Measurements from ENCODE around the gene HSPA1A.

DNA sequence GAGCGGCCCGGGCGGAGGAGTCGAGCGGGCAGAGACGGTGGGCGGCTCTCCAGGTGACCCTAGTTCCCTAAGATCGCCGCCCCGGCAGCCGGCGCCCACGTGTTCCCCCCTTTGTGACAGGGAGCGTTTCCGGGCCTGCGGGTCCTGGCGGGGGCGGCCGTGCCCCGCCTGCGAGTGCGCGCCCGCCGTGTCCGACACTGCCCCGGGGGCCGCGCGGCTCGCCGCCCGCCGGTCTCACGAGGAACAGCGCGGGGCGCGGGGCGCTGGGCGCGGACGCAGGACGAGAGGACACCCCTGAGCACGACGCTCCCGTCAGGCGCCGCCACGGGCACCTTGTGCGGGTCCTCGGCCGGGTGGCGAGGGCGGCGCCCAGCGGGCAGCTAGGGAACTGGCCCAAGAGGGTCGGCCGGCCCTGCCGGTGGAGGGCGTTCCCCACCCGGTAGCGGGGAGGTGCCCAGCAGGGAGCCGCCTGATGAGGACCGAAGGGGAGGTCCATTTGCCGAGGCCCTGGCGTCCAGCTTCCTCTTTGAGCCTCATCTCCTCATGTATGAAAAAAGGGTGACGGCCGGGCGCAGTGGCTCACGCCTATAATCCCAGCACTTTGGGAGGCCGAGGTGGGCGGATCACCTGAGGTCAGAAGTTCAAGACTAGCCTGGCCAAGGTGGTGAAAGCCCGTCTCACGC, 19.6 kb upstream of the HSPA1A start, which contains the start of gene VARS1:
- TF ChIP-seq, protein P1, sequence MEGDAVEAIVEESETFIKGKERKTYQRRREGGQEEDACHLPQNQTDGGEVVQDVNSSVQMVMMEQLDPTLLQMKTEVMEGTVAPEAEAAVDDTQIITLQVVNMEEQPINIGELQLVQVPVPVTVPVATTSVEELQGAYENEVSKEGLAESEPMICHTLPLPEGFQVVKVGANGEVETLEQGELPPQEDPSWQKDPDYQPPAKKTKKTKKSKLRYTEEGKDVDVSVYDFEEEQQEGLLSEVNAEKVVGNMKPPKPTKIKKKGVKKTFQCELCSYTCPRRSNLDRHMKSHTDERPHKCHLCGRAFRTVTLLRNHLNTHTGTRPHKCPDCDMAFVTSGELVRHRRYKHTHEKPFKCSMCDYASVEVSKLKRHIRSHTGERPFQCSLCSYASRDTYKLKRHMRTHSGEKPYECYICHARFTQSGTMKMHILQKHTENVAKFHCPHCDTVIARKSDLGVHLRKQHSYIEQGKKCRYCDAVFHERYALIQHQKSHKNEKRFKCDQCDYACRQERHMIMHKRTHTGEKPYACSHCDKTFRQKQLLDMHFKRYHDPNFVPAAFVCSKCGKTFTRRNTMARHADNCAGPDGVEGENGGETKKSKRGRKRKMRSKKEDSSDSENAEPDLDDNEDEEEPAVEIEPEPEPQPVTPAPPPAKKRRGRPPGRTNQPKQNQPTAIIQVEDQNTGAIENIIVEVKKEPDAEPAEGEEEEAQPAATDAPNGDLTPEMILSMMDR (IDR thresholded peaks at IDR 0.05; ENCODE audit: low read length), result peak; percentile 68
- TF ChIP-seq EZH2 (IDR thresholded peaks at IDR 0.05; ENCODE audit: borderline replicate concordance, low read length), result no peak

All from OCI-LY1 (cell line).